HEK293 (cell line): ENCODE measurements around the gene NRG2.

Experiments used
- CTCF ChIA-PET: fragments of 350-600 bp; formaldehyde crosslinking; extraction: SDS; loops from one replicate; lab custom pipeline; 2021; ENCODE audit warnings: antibody characterized with exemption; lab: Yijun Ruan, JAX
- POLR2A ChIA-PET: fragments of 300-600 bp; formaldehyde crosslinking; extraction: SDS; loops from one replicate; lab custom pipeline; 2020; ENCODE audit warnings: antibody characterized with exemption, inconsistent platforms; lab: Yijun Ruan, JAX
- H3K27ac ChIP-seq: fragments of 200-500 bp; sonication (Bioruptor generic); 2 replicates; pipeline ENCODE4 v1.5.1; 2014; ENCODE audit warnings: low read depth, low read length, control low read depth, inconsistent platforms; ENCODE audit errors: extremely low read depth
- H3K36me3 ChIP-seq, 2 experiments: fragments of 200-500 bp in 1 of 2; sonication (Bioruptor generic) in 1 of 2; 1 replicate in 1 of 2; 2 replicates in 1 of 2; pipeline ENCODE4 v1.5.1; 2014 to 2017; ENCODE audit warnings: inconsistent platforms in 2 of 2, low read length in 2 of 2; ENCODE audit not compliant: control insufficient read depth in 2 of 2, insufficient read depth in 1 of 2
- H3K4me1 ChIP-seq: fragments of 200-500 bp; sonication (Bioruptor generic); 2 replicates; pipeline ENCODE4 v1.5.1; 2014; ENCODE audit warnings: mild to moderate bottlenecking, low read length, inconsistent platforms; ENCODE audit not compliant: control insufficient read depth, insufficient read depth
- H3K4me3 ChIP-seq: 2 replicates; pipeline ENCODE4 v1.5.1; 2011; ENCODE audit warnings: low read depth, mild to moderate bottlenecking, control low read depth, low read length, moderate library complexity
- H3K9me3 ChIP-seq: fragments of 200-500 bp; sonication (Bioruptor generic); 2 replicates; pipeline ENCODE4 v1.5.1; 2014; ENCODE audit warnings: low read depth, low read length, inconsistent platforms; ENCODE audit not compliant: control insufficient read depth, insufficient read depth
- FEZF1 ChIP-seq: fragments of 450-650 bp; formaldehyde crosslinking; IDR thresholded peaks from 2 replicates; pipeline ENCODE4 v1.5.1; 2016; ENCODE audit warnings: missing biosample characterization, missing genetic modification characterization
- ZBTB1 ChIP-seq: fragments of 450-650 bp; formaldehyde crosslinking; IDR thresholded peaks from 2 replicates; pipeline ENCODE4 v1.5.1; 2016; ENCODE audit warnings: missing biosample characterization, missing genetic modification characterization
- ZFP37 ChIP-seq: fragments of 450-650 bp; formaldehyde crosslinking; IDR thresholded peaks from 2 replicates; pipeline ENCODE4 v1.5.1; 2016; ENCODE audit warnings: missing biosample characterization, missing genetic modification characterization
- ZNF155 ChIP-seq: fragments of 450-650 bp; formaldehyde crosslinking; IDR thresholded peaks from 2 replicates; pipeline ENCODE4 v1.5.1; 2016; ENCODE audit warnings: missing biosample characterization, missing genetic modification characterization
- ZNF16 ChIP-seq: fragments of 450-650 bp; formaldehyde crosslinking; IDR thresholded peaks from 2 replicates; pipeline ENCODE4 v1.5.1; 2016; ENCODE audit warnings: low read depth, missing biosample characterization, missing genetic modification characterization
- ZNF394 ChIP-seq: fragments of 450-650 bp; formaldehyde crosslinking; IDR thresholded peaks from 2 replicates; pipeline ENCODE4 v1.5.1; 2016; ENCODE audit warnings: missing biosample characterization, missing genetic modification characterization, mild to moderate bottlenecking, moderate library complexity, borderline replicate concordance
- ZNF398 ChIP-seq: fragments of 450-650 bp; formaldehyde crosslinking; IDR thresholded peaks from 2 replicates; pipeline ENCODE4 v1.5.1; 2017; ENCODE audit warnings: missing biosample characterization, missing genetic modification characterization
- ZNF510 ChIP-seq: fragments of 450-650 bp; formaldehyde crosslinking; IDR thresholded peaks from 2 replicates; pipeline ENCODE4 v1.5.1; 2018; ENCODE audit warnings: mild to moderate bottlenecking, missing genetic modification characterization, missing biosample characterization; ENCODE audit not compliant: insufficient replicate concordance
- ZNF571 ChIP-seq: fragments of 450-650 bp; formaldehyde crosslinking; IDR thresholded peaks from 2 replicates; pipeline ENCODE4 v1.5.0; 2017; ENCODE audit warnings: missing biosample characterization, missing genetic modification characterization
- ZNF580 ChIP-seq: fragments of 450-650 bp; formaldehyde crosslinking; IDR thresholded peaks from 2 replicates; pipeline ENCODE4 v1.5.1; 2016; ENCODE audit warnings: missing biosample characterization, missing genetic modification characterization
- ZNF626 ChIP-seq: fragments of 450-650 bp; sonication (Bioruptor Pico); formaldehyde crosslinking; IDR thresholded peaks from 2 replicates; pipeline ENCODE4 v1.5.1; 2018; ENCODE audit warnings: missing biosample characterization, missing genetic modification characterization, inconsistent platforms
- ZNF658 ChIP-seq: fragments of 450-650 bp; formaldehyde crosslinking; IDR thresholded peaks from 2 replicates; pipeline ENCODE4; 2016; ENCODE audit warnings: missing biosample characterization, missing genetic modification characterization
- ZNF664 ChIP-seq: fragments of 450-650 bp; formaldehyde crosslinking; IDR thresholded peaks from 2 replicates; pipeline ENCODE4 v1.5.1; 2016; ENCODE audit warnings: missing biosample characterization, missing genetic modification characterization
- ZSCAN5A ChIP-seq: fragments of 450-650 bp; formaldehyde crosslinking; IDR thresholded peaks from 2 replicates; pipeline ENCODE4 v1.5.1; 2016; ENCODE audit warnings: missing biosample characterization, missing genetic modification characterization
- TF ChIP-seq, protein P1 (sequence below): fragments of 450-650 bp; formaldehyde crosslinking; IDR thresholded peaks from 2 replicates; pipeline ENCODE4 v1.5.1; 2016; ENCODE audit warnings: missing biosample characterization, missing genetic modification characterization
- TF ChIP-seq, protein P2 (sequence below): fragments of 450-650 bp; formaldehyde crosslinking; IDR thresholded peaks from 2 replicates; pipeline ENCODE4 v1.5.1; 2016; ENCODE audit warnings: missing biosample characterization, missing genetic modification characterization
- TF ChIP-seq, protein P3 (sequence below): fragments of 450-650 bp; formaldehyde crosslinking; IDR thresholded peaks from 2 replicates; pipeline ENCODE4 v1.5.1; 2016; ENCODE audit warnings: missing biosample characterization, missing genetic modification characterization, low read depth
- TF ChIP-seq, protein P4 (sequence below): fragments of 450-650 bp; formaldehyde crosslinking; conservative IDR thresholded peaks from 2 replicates; pipeline ENCODE4 v1.5.1; 2016; ENCODE audit warnings: low read depth, missing biosample characterization, missing genetic modification characterization

The NRG2 gene

GRCh38 chr5:139871614-139872013 is 171.5 kb downstream of the NRG2 start:
- no peaks in the 10 kb centered on the region for H3K36me3 ChIP-seq
- H3K4me3 ChIP-seq: no peak overlapping the region
- H3K27ac ChIP-seq: no peak overlapping the region
- ChIA-PET CTCF (interaction anchor here (0.6 to 2.0 kb wide), 8 partner anchors 9 to 999 kb away, joined by 3 to 26 read pairs (median 5); no protein-coding TSS in a partner anchor), POLR2A (no interaction called here)
- no peaks in the 10 kb centered on the region for H3K4me1 ChIP-seq
- no peaks in the 10 kb centered on the region for H3K9me3 ChIP-seq
- no peak for TF ChIP-seq ZFP37
- TF ChIP-seq, protein P1, sequence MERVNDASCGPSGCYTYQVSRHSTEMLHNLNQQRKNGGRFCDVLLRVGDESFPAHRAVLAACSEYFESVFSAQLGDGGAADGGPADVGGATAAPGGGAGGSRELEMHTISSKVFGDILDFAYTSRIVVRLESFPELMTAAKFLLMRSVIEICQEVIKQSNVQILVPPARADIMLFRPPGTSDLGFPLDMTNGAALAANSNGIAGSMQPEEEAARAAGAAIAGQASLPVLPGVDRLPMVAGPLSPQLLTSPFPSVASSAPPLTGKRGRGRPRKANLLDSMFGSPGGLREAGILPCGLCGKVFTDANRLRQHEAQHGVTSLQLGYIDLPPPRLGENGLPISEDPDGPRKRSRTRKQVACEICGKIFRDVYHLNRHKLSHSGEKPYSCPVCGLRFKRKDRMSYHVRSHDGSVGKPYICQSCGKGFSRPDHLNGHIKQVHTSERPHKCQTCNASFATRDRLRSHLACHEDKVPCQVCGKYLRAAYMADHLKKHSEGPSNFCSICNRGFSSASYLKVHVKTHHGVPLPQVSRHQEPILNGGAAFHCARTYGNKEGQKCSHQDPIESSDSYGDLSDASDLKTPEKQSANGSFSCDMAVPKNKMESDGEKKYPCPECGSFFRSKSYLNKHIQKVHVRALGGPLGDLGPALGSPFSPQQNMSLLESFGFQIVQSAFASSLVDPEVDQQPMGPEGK (tag by site-specific recombination): no peak
- no peak for TF ChIP-seq ZNF580
- TF ChIP-seq, protein P2, sequence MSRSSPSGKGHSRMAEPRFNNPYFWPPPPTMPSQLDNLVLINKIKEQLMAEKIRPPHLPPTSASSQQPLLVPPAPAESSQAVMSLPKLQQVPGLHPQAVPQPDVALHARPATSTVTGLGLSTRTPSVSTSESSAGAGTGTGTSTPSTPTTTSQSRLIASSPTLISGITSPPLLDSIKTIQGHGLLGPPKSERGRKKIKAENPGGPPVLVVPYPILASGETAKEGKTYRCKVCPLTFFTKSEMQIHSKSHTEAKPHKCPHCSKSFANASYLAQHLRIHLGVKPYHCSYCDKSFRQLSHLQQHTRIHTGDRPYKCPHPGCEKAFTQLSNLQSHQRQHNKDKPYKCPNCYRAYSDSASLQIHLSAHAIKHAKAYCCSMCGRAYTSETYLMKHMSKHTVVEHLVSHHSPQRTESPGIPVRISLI: no peak
- TF ChIP-seq, protein P3, sequence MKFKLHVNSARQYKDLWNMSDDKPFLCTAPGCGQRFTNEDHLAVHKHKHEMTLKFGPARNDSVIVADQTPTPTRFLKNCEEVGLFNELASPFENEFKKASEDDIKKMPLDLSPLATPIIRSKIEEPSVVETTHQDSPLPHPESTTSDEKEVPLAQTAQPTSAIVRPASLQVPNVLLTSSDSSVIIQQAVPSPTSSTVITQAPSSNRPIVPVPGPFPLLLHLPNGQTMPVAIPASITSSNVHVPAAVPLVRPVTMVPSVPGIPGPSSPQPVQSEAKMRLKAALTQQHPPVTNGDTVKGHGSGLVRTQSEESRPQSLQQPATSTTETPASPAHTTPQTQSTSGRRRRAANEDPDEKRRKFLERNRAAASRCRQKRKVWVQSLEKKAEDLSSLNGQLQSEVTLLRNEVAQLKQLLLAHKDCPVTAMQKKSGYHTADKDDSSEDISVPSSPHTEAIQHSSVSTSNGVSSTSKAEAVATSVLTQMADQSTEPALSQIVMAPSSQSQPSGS (tag by site-specific recombination): no peak
- no peak for TF ChIP-seq FEZF1 (tag by site-specific recombination)
- TF ChIP-seq ZNF510 (tag by site-specific recombination): no peak
- no peak for TF ChIP-seq ZBTB1 (tag by site-specific recombination)
- no peak for TF ChIP-seq ZNF571 (tag by site-specific recombination)
- no peak for TF ChIP-seq ZNF394 (tag by site-specific recombination)
- no peak for TF ChIP-seq ZNF16
- no peak for TF ChIP-seq ZNF626 (tag by site-specific recombination)
- no peak for TF ChIP-seq ZSCAN5A (tag by site-specific recombination)
- TF ChIP-seq, protein P4, sequence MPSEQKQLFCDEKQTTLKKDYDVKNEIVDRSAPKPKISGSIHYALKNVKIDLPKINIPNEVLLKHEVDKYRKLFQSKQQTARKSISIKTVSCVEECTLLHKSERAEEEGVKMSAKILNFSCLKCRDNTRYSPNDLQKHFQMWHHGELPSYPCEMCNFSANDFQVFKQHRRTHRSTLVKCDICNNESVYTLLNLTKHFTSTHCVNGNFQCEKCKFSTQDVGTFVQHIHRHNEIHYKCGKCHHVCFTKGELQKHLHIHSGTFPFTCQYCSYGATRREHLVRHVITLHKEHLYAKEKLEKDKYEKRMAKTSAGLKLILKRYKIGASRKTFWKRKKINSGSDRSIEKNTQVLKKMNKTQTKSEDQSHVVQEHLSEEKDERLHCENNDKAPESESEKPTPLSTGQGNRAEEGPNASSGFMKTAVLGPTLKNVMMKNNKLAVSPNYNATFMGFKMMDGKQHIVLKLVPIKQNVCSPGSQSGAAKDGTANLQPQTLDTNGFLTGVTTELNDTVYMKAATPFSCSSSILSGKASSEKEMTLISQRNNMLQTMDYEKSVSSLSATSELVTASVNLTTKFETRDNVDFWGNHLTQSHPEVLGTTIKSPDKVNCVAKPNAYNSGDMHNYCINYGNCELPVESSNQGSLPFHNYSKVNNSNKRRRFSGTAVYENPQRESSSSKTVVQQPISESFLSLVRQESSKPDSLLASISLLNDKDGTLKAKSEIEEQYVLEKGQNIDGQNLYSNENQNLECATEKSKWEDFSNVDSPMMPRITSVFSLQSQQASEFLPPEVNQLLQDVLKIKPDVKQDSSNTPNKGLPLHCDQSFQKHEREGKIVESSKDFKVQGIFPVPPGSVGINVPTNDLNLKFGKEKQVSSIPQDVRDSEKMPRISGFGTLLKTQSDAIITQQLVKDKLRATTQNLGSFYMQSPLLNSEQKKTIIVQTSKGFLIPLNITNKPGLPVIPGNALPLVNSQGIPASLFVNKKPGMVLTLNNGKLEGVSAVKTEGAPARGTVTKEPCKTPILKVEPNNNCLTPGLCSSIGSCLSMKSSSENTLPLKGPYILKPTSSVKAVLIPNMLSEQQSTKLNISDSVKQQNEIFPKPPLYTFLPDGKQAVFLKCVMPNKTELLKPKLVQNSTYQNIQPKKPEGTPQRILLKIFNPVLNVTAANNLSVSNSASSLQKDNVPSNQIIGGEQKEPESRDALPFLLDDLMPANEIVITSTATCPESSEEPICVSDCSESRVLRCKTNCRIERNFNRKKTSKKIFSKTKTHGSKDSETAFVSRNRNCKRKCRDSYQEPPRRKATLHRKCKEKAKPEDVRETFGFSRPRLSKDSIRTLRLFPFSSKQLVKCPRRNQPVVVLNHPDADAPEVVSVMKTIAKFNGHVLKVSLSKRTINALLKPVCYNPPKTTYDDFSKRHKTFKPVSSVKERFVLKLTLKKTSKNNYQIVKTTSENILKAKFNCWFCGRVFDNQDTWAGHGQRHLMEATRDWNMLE (tag by site-specific recombination): no peak
- TF ChIP-seq ZNF155 (tag by site-specific recombination): no peak
- no peak for TF ChIP-seq ZNF664 (tag by site-specific recombination)
- TF ChIP-seq ZNF658: no peak
- TF ChIP-seq ZNF398: no peak
